GM19023 (cell line): ENCODE data around the gene SH2D7.

ENCODE experiments used
- ATAC-seq: cut with Tn5 transposase; IDR thresholded peaks from one replicate; pipeline ENCODE4 v1.9.1; 2021; ENCODE audit warnings: mild to moderate bottlenecking, moderate library complexity; ENCODE audit not compliant: unreplicated experiment

SH2D7 gene

GRCh38 chr15:78092261-78093041 lies at the start of gene SH2D7:
Gene SH2D7 (plus strand): TSS chr15:78092561. CDS start chr15:78092585, 24 bp downstream.
- no peak for ATAC-seq

DNA sequence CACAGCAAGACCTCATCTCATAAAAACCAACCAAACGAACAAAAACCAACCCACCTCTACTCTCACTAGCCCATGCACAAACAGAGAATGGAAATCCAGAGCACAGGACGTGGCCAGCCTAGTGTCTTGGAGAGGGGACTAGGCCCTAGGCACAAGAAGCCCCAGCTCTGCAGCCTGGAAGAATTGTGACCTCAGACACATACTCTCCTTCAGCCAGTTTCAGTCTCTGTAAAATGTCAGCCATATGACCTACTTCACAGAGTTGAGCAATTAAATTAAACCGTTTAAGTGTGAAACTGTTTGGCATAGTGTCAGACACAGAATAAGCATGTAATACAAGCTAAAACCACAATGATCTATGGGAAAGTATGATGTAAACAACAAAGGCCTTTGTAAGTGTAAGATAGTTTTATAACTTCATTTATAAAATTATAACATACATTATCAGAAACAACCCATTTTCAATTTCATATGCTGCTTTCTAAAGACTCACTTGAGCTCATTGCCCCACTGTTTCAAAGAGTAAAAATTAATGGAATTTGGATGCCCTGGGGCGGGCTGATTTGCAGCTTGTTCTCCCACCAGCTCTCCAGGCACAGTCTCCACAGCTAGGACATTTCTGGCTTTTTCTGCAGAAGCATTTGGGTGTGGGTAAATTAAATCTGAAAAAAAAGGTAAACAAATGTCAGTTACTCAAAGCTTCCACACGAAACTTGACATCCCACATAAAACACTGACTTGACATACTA lies 47.8 kb upstream of the SH2D7 start:
- no peak for ATAC-seq

DNA sequence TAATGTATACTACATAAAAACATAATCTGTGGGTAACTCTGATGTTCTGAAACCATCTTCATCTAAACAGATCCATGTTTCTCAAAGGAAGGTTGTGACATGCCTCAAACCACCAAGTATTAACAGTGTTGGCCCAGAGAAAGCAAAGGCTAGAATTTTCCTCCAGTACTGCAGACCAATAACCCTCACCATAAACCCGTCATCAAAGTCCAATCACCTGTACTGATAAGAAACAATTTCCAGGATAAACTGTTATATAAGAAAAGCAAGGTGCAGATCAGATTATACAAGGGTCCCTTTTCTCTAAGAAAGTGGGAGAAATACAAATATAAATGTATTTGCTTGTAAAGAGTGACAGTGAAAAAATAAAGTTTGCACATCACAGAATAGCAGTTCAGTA lies 47.2 kb upstream of the SH2D7 start:
- ATAC-seq: no peak

- no peak for ATAC-seq
These were observed 45.5 kb upstream of the SH2D7 start for GRCh38 chr15:78046796-78047341.

DNA sequence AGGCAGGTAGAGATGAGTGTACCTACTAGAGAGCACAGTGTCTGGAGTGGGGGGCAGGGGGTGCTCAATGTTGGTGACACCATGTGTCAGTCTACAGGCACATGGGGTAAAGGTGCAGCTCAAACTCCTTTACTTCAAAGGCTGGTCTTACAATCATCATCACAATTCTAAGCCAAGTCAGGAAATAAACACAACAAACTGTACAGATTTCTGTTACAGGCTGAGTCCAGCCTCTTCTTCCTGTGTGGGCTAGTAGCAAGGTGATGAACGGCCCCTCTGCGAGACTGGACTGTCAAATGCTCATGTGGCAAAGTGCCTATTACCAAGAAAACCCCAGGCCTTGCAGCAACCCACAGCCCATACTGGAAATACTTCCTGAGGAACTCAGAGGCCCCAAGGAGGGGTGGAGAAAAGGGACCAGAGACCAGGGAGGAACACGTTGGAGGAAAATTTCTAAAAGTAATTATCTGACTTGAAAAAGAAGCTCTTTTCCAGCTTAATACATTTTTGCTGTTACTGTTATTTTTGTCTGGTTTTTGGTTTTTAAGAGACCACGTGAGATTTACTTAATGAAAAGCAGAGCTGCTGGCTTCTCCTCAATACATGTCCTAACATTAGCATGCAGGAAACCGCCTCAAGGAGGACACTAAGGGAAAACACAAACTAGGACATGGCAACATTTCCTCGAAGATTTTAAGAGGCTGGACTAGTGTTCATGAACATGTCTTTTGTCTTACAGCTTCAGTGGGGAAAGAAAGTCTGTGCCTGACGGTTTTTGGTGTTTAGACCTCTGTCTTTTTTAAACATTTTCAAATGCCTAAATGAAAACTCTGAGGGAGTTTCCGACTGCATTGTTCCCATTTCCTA lies 44.4 kb upstream of the SH2D7 start:
- ATAC-seq: no peak

DNA sequence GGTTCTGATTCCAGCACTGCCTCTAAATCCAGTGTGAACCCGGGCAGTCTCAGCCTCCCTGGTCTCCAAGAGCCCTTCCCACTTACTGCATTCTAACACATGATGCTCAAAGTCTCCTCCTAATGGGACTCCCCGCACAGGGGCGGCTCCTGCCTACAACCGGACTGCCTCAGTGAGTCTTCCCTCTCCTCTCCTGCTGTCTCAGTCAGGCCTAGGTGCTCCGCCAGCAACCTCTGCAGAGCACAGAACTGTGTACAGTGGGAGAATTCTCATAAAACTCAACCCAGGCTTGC lies 43.8 kb upstream of the SH2D7 start:
- no peak for ATAC-seq

- ATAC-seq: peak; percentile 87
These were observed 42.5 kb upstream of the SH2D7 start for GRCh38 chr15:78049691-78050440.

- peak; percentile 5 for ATAC-seq
These were observed 41.9 kb upstream of the SH2D7 start for GRCh38 chr15:78050441-78050809.

DNA sequence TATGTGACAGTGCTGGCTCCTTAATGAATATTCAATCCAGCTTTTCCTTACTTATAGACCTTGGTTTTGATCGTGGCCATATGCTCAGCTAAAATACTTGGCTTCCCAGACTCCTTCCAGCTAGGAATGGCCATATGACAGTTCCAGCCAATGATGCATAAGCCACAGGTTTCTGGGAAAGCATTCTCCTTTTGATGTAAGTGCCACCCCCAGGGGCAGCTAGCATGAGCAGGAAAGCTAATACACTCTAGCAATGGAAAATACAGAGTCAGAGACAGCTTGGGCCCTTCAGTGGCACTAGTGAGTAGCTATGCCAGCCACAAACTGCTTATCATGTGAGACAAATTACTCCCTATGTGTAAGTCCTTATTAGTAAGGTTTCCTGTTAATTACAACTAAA lies 41.5 kb upstream of the SH2D7 start:
- ATAC-seq: no peak

- ATAC-seq: no peak
These were observed 40.8 kb upstream of the SH2D7 start for GRCh38 chr15:78051596-78051995.

- no peak for ATAC-seq
These were observed 40.4 kb upstream of the SH2D7 start for GRCh38 chr15:78052001-78052401.

GRCh38 chr15:78052545-78052944 lies 39.8 kb upstream of the SH2D7 start:
- ATAC-seq: no peak

GRCh38 chr15:78054518-78054917 lies 37.8 kb upstream of the SH2D7 start:
- no peak for ATAC-seq

DNA sequence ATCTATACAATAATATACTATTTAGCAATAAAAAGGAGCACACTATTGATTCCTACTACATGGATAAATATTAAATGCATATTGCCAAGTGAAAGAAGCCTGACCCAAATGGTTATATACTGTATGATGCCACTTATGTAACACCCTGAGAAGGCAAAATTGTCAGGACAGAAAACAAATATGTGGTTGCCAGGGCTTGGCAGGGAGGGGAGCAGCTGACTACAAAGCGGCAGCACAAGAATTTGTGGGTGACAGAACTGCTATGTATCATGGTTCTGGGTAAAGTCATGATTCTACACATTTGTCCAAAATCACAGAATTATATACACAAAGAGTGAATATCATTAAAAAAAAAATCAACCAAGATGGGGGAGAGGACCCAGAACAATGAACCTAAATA lies 37.4 kb upstream of the SH2D7 start:
- no peak for ATAC-seq

DNA sequence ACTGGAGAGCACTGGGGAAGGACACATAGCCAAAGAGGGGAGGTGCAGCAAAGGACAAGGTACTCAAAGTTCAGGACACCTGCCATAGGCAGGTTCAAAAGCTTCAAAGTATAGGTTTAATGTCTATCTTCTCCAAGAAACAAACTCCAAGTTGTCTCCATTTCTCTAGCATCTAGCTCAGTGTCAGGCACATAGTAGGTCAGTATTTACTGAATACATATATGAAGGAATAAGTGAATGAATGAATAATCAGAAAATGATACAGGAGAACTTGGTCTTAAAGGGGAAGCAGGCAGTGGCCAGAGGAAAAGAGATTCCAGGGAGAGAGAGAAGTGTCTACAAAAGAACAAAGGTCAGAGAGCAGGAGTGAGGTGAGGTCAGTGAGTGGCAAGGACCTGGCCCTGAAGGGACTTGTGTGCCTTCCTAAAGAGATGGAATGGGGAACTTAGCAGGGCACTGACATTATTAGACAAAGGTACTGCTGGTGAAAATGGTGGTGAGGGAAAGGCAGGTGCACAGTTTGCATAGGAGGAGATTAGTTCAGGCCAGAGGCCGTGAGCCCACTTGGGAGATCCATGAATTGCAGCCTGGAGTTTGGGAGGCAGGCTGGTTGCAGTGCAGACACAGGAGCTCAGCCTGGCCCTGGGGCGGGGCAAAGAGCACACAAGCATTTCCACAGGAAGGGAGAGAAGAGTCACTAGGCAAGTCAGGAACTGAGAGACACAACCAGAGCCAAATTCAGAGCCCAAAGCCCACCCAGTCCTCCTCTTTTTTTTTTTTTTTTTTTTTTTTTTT lies 36.2 kb upstream of the SH2D7 start:
- no peak for ATAC-seq

GRCh38 chr15:78056714-78057269 lies 35.6 kb upstream of the SH2D7 start:
- ATAC-seq: no peak

DNA sequence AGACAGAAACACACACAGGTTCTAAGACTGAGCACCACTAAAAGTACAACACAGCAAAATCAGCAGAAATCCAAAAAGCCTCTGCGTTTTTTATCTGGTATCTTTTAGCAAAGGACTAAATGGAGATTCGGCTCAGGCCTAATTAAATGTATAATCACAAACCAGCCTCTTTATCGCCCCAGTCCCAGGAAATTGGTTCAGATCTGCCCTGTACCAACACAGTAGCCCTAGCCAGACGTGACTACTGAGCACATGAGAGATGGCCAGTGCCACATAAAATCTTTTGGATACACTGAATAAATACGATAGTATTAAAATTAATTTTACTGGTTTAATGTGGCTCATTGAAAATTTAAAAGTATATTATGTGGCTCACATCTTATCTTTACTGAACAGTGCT lies 34.6 kb upstream of the SH2D7 start:
- no peak for ATAC-seq

DNA sequence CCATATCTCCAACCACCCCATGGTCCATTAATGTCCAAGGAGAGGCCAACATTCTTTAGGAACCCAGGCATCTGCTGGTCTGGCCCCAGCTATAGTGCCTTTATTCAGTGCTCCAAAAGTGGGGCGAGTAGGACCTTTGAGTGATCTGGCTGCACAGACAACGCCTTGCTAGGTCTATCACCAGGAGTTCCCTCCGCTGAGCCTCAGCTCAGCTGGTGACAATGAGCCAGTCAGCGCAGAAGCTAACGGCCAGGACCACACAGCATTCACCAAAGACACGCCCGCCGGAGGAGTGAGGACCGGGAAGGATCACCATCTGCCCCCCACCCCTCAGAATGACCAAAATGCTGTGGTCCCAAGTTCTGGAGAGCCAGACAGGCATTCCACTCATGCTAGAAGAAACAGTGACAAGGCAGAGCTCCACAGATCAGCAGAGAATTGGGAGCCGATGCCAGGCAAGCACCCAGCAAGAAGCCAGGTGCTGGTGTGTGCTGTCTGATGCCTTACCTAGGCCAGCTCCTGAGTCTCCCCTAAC lies 33.9 kb upstream of the SH2D7 start:
- no peak for ATAC-seq

DNA sequence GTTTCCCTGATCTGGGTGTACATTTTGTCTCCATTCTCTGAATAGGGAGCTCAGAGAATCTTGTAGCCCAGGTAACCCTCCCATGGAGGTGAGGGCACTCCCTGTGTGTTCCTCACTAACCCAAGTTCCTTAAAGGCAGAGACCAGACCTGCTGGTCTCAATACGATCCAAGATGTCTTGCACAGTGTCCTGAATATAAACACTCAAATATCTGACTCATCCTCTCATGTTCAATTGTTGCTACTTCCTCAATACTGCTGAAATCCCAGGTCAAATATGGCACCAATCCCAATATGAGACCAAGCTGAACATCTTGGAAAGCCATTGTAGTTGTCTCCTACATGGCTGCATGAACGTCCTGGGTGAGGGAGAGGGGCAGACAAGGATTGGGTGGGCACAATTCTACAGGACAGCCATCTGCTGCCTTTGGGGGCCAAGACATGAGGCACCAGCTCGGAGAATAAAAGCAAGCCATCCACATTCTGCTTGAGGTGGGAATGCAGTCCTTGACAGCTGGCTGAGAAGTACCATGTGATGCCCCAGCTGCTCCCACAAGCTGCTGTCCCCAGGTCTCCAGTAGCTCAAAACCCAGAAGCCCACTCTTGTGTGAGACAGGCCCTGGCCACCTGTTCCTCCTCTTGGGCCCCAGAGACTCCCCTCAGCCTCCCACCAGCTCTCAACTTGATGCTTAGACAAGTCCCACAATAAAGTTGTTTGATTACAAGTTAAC lies 33.1 kb upstream of the SH2D7 start:
- no peak for ATAC-seq
